Activated naive CD4-positive, alpha-beta T cell treated with anti-CD3 and anti-CD28 coated beads for 36 hours (primary cell): ENCODE measurements around the gene KLHDC2. TPM values are rescaled to one million over a fixed set of nuclear protein-coding genes. Genes with fewer than 3 reads are reported as not detected.
A peak's percentile ranks its signal among the peaks of the same experiment; 100 is the strongest.
"Not testable (repeated sequence)": the region's sequence is repeated elsewhere in the genome, so short reads cannot be mapped to it uniquely, and the experiment has no call there.

ENCODE experiments used
- CTCF ChIA-PET: fragments of 350-600 bp; sonication (Branson Sonifier 250); formaldehyde crosslinking; loops from one replicate; lab custom pipeline; 2021; ENCODE audit warnings: antibody characterized with exemption; lab: Charles Lee
- DNase-seq: peaks from one replicate; pipeline ENCODE4 v3.0.0-alpha.2; 2020
- H3K27ac Mint-ChIP-seq: one replicate; pipeline ENCODE4 v1.8.0; 2021; ENCODE audit warnings: mild to moderate bottlenecking, mixed read lengths
- H3K27me3 Mint-ChIP-seq: one replicate; pipeline ENCODE4 v1.8.0; 2021; ENCODE audit warnings: low read depth, mixed read lengths
- H3K36me3 Mint-ChIP-seq: one replicate; pipeline ENCODE4 v1.8.0; 2021; ENCODE audit warnings: low read depth, mixed read lengths
- H3K4me1 Mint-ChIP-seq: one replicate; pipeline ENCODE4 v1.8.0; 2021; ENCODE audit warnings: low read depth, mixed read lengths
- H3K4me3 Mint-ChIP-seq: one replicate; pipeline ENCODE4 v1.8.0; 2021; ENCODE audit warnings: mild to moderate bottlenecking, moderate library complexity, mixed read lengths
- H3K9me3 Mint-ChIP-seq: one replicate; pipeline ENCODE4 v1.8.0; 2021; ENCODE audit warnings: mixed read lengths
- intact Hi-C: fragments of 100-400 bp; cut with micrococcal nuclease; formaldehyde crosslinking; loops from one replicate; pipeline ENCODE4 v1.15.1; 2023
- total RNA-seq, 2 experiments: library from RNA; stranded (reverse); gene quantifications; one replicate each; pipeline ENCODE4 v1.2.3, GENCODE V29; 2021

KLHDC2 gene
- total RNA-seq, 2 experiments from 2014 or later = 24.3 to 25.0 TPM

DNA sequence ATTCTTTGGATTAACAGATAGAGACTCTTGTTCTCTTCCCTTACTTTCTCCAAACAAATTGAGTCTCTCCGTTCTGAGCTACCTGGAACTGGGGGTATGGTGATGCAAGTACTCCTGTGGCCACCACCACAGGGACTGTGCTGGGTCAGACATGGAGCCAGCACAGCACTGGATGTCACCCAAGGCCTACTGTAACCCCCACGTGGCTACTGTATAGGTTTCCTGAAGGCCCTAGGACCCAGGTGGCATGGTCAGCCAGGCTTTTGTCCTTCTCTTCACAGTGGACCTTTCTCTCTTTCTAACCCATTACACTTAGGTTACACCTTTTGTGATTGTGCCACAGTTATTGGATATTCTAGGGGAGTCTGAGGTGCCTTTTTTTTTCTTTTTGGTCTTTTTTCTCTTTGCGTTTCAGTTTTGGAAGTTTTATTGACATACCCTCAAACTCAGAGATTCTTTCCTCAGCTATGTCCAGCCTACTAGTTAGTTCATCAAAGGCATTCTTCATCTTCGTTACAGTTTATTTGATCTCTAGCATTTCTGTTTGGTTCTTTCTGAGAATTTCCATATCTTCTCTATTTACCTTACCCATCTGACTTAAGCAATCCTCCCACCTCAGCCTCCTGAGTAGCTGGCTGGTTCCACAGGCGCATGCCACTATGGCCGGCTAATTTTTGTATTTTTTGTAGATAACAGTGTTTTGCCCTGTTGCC lies 6.0 kb upstream of the KLHDC2 start:
- Mint-ChIP-seq H3K4me1 (peaks cover 5% of the 10 kb centered on the region), H3K27me3 (no peaks in the 10 kb centered on the region), H3K27ac (no peak overlapping the region), H3K4me3 (no peak overlapping the region), H3K36me3 (no peaks in the 10 kb centered on the region), H3K9me3 (no peaks in the 10 kb centered on the region)
- DNase-seq = no peak
- intact Hi-C loops = loop anchor here (10.0 kb wide), 1 partner anchor 323 kb away; no protein-coding TSS in a partner anchor
- CTCF ChIA-PET = interaction anchor here (1.1 kb wide), 1 partner anchor 39 kb away, joined by 3 read pairs; no protein-coding TSS in a partner anchor

DNA sequence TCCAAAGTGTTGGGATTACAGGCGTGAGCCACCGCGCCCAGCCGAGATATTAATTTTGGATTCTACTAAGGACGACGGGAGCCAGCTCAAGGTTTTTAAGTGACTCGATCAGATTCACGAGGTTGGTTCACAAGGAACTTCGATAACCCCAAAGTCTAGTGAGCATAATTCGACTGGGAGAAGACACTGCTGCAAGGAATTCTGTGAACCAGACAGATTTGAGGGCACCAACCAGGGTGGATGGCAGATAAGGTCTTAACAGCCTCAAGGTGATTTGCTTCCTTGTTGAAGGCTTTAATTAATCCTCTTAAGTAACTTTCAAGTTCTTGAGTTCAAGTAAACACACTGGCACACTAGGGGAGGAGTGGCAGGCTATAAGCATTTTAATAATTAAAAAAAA lies 1.1 kb upstream of the KLHDC2 start:
- CTCF ChIA-PET = interaction anchor here (0.8 to 1.4 kb wide), 4 partner anchors 22 to 133 kb away, joined by 3 to 6 read pairs (median 6); no protein-coding TSS in a partner anchor
- no peaks in the 10 kb centered on the region for H3K9me3 Mint-ChIP-seq
- no peaks in the 10 kb centered on the region for H3K27me3 Mint-ChIP-seq
- peak overlapping the region; percentile 91 for H3K4me3 Mint-ChIP-seq
- no peak for DNase-seq
- H3K27ac Mint-ChIP-seq = peak overlapping the region; percentile 99
- peaks cover 34% of the 10 kb centered on the region for H3K4me1 Mint-ChIP-seq
- H3K36me3 Mint-ChIP-seq = peaks cover 2% of the 10 kb centered on the region
- intact Hi-C loops = loop anchor here (1.0 to 10.0 kb wide), 7 partner anchors 74 to 1475 kb away; partner anchors contain the start of genes CDKL1, KLHDC1 and TMX1

DNA sequence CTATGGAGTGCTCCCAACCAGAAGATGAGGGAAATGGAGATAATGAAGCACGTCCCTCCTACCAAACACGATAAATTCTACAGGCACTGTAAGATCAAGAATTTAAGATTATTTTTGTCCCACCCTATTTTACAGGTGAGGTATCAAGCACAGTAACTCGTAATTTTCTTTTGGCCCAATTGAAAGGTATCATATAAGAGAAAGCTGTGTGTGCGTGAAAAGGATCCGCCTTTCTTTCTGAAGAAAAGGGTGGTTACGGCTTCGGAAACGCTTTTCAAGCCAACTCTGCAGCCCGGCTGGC lies 733 bp upstream of the KLHDC2 start:
- no peaks in the 10 kb centered on the region for H3K9me3 Mint-ChIP-seq
- H3K4me3 Mint-ChIP-seq = peak overlapping the region; percentile 91
- peaks cover 34% of the 10 kb centered on the region for H3K4me1 Mint-ChIP-seq
- CTCF ChIA-PET = interaction anchor here (0.8 to 2.2 kb wide), 6 partner anchors 21 to 133 kb away, joined by 3 to 10 read pairs (median 6); partner anchors contain the start of gene KLHDC1
- peak overlapping the region; percentile 99 for H3K27ac Mint-ChIP-seq
- H3K36me3 Mint-ChIP-seq = peaks cover 2% of the 10 kb centered on the region
- intact Hi-C loops = loop anchor here (1.0 to 10.0 kb wide), 7 partner anchors 74 to 1475 kb away; partner anchors contain the start of genes CDKL1, KLHDC1 and TMX1
- no peaks in the 10 kb centered on the region for H3K27me3 Mint-ChIP-seq
- DNase-seq = no peak

DNA sequence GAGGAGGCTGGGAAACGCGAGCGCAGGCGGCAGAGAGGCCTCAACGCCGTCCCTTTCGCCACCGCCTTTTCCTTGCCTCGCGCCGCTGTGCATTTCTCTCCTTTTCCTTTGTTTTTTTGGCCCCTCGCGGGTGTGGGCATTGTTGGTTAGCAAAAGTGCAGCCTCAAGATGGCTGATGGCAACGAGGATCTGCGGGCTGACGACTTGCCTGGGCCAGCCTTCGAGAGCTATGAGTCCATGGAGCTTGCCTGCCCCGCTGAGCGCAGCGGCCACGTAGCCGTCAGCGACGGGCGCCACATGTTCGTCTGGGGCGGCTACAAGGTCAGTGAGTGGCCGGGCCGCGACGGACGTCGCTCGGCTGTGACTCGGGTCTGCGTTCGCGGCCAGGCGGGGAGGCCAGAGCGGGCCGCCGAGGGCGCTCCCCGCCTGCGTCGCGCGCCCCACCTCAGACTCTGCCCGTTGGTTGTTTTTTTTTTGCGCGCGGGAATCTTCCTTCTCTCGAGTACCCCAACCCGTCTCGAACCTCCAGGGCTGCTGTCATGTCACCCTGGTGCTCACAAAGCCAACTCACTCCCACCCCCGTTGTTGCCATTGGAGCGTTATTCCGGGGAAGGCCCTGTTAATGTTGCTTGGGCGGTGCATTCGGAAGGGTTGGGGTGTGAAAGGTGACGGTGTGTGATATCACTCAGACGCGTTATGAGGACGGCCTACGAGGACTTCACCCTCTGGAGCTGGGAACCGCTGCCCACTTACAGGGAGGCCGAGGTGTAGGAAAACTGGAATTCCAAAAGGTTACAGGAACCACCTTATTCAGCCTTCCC lies 558 bp downstream of the KLHDC2 start:
- peak overlapping the region; percentile 94 for H3K4me3 Mint-ChIP-seq
- H3K36me3 Mint-ChIP-seq = peaks cover 2% of the 10 kb centered on the region

DNA sequence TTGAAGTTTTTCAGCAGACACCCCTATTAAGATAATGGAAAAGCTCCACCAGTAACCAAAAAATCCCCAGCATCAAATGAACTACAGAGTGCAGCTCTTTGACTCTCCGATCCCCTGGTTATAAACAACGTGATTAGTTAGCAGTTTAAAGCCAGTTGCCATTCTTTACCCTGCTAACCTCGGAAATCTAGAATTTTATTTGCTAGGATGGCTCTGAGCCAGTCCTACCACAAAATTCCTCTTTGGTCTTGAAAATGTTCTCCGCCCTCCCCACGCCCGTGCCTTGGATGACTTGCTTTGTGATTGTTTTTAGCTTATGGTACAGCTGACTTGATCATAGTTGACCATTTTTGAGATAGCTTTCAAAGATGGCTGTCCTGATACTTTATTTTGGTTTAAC lies 1.2 kb downstream of the KLHDC2 start:
- intact Hi-C loops = loop anchor here (2.0 to 10.0 kb wide), 6 partner anchors 203 to 1473 kb away; partner anchors contain the start of genes CDKL1 and TMX1
- no peak for DNase-seq
- H3K9me3 Mint-ChIP-seq = no peaks in the 10 kb centered on the region
- H3K4me1 Mint-ChIP-seq = peaks cover 34% of the 10 kb centered on the region
- H3K27me3 Mint-ChIP-seq = no peaks in the 10 kb centered on the region
- peak overlapping the region; percentile 94 for H3K4me3 Mint-ChIP-seq
- peak overlapping the region; percentile 98 for H3K27ac Mint-ChIP-seq
- peaks cover 2% of the 10 kb centered on the region for H3K36me3 Mint-ChIP-seq
- CTCF ChIA-PET = interaction anchor here (0.6 to 2.2 kb wide), 5 partner anchors 62 to 135 kb away, joined by 3 to 10 read pairs (median 4); partner anchors contain the start of gene NEMF

More for the DNA sequence above, 558 bp downstream of the KLHDC2 start:
- CTCF ChIA-PET = interaction anchor here (0.6 to 2.2 kb wide), 8 partner anchors 62 to 296 kb away, joined by 3 to 10 read pairs (median 4); partner anchors contain the start of genes KLHDC1, MGAT2, NEMF and RPL36AL
- intact Hi-C loops = loop anchor here (1.0 to 10.0 kb wide), 15 partner anchors 80 to 1474 kb away; partner anchors contain the start of genes CDKL1, DMAC2L, L2HGDH and LRR1
- Mint-ChIP-seq H3K27me3 (no peaks in the 10 kb centered on the region), H3K4me1 (peaks cover 34% of the 10 kb centered on the region), H3K9me3 (no peaks in the 10 kb centered on the region), H3K27ac (peak overlapping the region; percentile 98)
- DNase-seq = peak; percentile 95

DNA sequence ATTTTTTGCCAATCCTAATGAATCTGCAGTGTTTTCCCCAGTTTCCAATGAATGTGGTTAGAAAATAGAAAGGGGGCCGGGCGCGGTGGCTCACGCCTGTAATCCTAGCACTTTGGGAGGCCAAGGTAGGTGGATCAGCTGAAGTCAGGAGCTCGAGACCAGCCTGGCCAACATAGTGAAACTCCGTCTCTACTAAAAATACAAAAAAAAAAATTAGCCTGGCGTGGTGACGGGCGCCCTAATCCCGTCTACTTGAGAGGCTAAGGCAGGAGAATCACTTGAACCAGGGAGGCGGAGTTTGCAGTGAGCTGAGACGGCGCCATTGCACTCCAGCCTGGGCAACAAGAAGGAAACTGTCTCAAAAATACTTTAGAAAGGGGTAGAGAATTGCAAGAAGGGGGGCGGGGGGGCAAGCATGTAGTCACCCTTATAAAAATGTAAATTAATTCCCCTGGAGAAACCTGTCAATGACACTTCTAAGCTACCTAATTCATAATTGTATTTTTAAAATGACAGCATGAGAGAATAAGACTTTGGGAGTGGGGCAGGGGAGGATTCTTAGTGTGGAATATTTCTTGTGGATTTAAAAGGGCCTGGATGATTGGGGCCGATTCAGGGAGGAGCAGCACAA lies 1.7 kb downstream of the KLHDC2 start:
- H3K27ac Mint-ChIP-seq = peak overlapping the region; percentile 98
- H3K4me3 Mint-ChIP-seq = peak overlapping the region; percentile 94
- peaks cover 2% of the 10 kb centered on the region for H3K36me3 Mint-ChIP-seq
- no peaks in the 10 kb centered on the region for H3K9me3 Mint-ChIP-seq
- CTCF ChIA-PET = interaction anchor here (0.6 to 1.1 kb wide), 2 partner anchors 96 to 136 kb away, joined by 3 read pairs; no protein-coding TSS in a partner anchor
- intact Hi-C loops = loop anchor here (2.0 to 10.0 kb wide), 6 partner anchors 203 to 1473 kb away; partner anchors contain the start of genes CDKL1 and TMX1
- DNase-seq = no peak
- H3K4me1 Mint-ChIP-seq = peaks cover 34% of the 10 kb centered on the region
- no peaks in the 10 kb centered on the region for H3K27me3 Mint-ChIP-seq

DNA sequence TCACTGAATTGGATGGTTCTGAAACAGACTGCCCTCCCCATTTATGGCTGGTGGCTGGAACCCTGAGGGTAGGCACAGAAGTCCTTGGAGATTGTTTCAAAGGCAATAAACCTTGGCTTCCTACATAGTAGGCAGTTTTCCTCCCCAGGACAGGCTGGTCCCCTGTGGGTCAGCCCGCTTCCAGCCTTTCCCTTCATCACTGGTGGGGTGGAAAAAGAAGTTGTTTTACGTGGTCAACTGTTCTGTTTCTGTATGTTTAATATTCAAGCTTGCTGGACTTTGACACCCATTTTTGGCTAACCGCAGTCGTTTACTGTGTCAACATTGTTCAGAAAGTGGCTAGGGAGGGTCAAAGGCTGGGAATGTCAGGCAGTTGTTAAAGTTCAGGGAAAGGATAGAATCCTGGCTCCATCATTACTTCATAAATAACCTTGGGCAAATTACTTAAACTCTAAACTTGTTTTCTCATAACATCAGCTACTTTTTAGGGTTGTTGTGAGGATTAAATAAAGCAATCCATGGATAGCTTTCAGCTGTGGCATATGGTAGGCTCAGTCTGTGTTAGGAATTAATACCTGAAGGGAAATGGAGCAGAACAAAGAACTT lies 2.4 kb downstream of the KLHDC2 start:
- Mint-ChIP-seq H3K27me3 (no peaks in the 10 kb centered on the region), H3K4me3 (no peak overlapping the region), H3K9me3 (no peaks in the 10 kb centered on the region), H3K36me3 (peaks cover 5% of the 10 kb centered on the region), H3K27ac (peak overlapping the region; percentile 40), H3K4me1 (peaks cover 40% of the 10 kb centered on the region)
- intact Hi-C loops = no loop called here
- CTCF ChIA-PET = no interaction called here
- no peak for DNase-seq

DNA sequence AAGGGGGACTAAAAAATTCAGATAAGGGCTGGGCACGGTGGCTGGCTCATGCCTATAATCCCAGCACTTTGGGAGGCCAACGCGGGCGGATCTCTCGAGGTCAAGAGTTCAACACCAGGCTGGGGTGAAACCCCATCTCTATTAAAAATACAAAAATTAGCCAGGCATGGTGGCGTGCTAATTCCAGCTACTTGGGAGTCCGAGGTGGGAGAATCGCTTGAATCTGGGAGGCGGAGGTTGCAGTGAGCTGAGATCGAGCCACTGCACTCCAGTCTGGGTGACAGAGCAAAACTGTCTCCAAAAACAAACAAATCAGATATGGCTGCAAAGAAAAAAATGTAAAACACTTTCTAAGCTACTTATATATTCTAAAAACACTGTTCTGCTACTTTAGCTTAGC lies 3.7 kb downstream of the KLHDC2 start:
- H3K27me3 Mint-ChIP-seq, H3K4me3 Mint-ChIP-seq, DNase-seq, H3K9me3 Mint-ChIP-seq, intact Hi-C loops, H3K27ac Mint-ChIP-seq, H3K36me3 Mint-ChIP-seq: not testable (repeated sequence)
- peaks cover 39% of the 10 kb centered on the region for H3K4me1 Mint-ChIP-seq
- CTCF ChIA-PET = interaction anchor here (1.2 kb wide), 1 partner anchor 81 kb away, joined by 4 read pairs; the partner anchor contains the start of gene NEMF

DNA sequence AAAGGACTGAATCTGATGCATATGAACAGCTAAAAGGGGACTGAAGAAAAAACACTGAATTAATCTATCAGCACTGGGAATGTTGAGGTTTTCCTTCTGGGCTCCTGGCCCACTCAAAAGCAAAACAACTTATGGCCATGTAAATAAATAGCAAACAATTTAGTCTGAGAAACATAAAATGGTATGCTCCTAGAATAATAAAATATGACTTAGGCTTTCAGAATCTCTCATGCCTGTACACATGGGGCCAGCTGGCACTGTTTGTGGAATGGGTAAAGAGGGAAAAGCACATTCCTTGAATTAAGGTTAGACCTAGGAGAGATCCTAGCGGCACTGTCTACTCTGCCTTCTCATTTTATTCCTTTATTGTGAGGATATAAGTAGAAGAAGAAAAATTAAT lies 6.2 kb downstream of the KLHDC2 start:
- Mint-ChIP-seq H3K4me3 (no peak overlapping the region), H3K9me3 (no peaks in the 10 kb centered on the region), H3K36me3 (peaks cover 11% of the 10 kb centered on the region), H3K27ac (peak overlapping the region; percentile 24), H3K27me3 (no peaks in the 10 kb centered on the region), H3K4me1 (peaks cover 30% of the 10 kb centered on the region)
- intact Hi-C loops = no loop called here
- CTCF ChIA-PET = interaction anchor here (1.0 kb wide), 1 partner anchor 64 kb away, joined by 4 read pairs; no protein-coding TSS in a partner anchor
- DNase-seq = no peak

DNA sequence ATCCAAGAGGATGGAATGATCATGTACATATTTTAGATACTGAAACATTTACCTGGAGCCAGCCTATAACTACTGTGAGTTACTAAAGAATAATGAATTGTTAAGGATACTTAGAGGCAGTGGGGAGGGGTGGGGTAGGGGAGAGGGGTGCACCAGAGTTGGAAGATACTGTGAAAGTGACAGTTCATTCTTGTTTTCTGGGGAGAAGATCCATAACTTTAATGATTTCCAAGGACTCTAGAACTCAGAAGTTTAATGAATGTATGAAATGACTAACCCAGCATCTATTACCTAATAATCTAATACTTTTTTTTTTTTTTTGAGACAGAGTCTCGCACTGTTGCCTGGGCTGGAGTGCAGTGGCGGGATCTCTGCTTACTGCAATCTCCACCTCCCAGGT lies 10.5 kb downstream of the KLHDC2 start:
- Mint-ChIP-seq H3K9me3 (no peaks in the 10 kb centered on the region), H3K27me3 (no peaks in the 10 kb centered on the region), H3K4me1 (peaks cover 7% of the 10 kb centered on the region), H3K27ac (no peak overlapping the region), H3K36me3 (peaks cover 12% of the 10 kb centered on the region), H3K4me3 (no peak overlapping the region)
- intact Hi-C loops = no loop called here
- no peak for DNase-seq
- CTCF ChIA-PET = no interaction called here

DNA sequence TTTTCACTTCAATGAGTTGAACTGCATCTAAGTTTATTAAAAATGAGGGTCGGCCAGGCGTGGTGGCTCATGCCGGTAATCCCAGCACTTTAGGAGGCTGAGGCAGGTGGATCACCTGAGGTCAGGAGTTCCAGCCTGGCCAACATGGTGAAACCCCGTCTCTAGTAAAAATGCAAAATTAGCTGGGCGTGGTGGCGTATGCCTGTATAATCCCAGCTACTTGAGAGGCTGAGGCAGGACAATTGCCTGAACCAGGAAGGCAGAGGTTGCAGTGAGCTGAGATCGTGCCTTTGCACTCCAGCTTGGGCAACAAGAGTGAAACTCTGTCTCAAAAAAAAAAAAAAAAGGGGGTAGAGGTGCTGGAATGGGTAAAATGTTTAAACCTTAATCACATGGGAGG lies 13.1 kb downstream of the KLHDC2 start:
- H3K4me3 Mint-ChIP-seq, DNase-seq, intact Hi-C loops, H3K9me3 Mint-ChIP-seq, H3K4me1 Mint-ChIP-seq, H3K27me3 Mint-ChIP-seq, H3K27ac Mint-ChIP-seq: not testable (repeated sequence)
- peaks cover 11% of the 10 kb centered on the region for H3K36me3 Mint-ChIP-seq
- CTCF ChIA-PET = interaction anchor here (0.6 to 1.9 kb wide), 2 partner anchors 50 to 81 kb away, joined by 3 to 5 read pairs; no protein-coding TSS in a partner anchor
